Measurements from ENCODE around the gene TNMD. TPM values are rescaled to one million over a fixed set of nuclear protein-coding genes. Genes with fewer than 3 reads are reported as not detected.

The TNMD gene
- total RNA-seq, 2 donors from 2014 or later: not detected

GRCh38 chrX:100593126-100593525 lies 8.4 kb downstream of the TNMD start:
- no peak for DNase-seq (ENCODE audit: low spot score)
- Histone ChIP-seq H3K9me3 (no peaks in the 10 kb centered on the region), H3K4me3 (no peak overlapping the region), H3K36me3 (no peaks in the 10 kb centered on the region), H3K4me1 (ENCODE audit: control insufficient read depth in 1 of 2, low read depth in 2 of 2) (no peaks in the 10 kb centered on the region), H3K27ac (no peak overlapping the region), H3K27me3 (replicated peaks; ENCODE audit: insufficient read depth) (no peaks in the 10 kb centered on the region)
- TF ChIP-seq CTCF (IDR thresholded peaks at IDR 0.05): no peak
- no peak for ATAC-seq (ENCODE audit: insufficient number of reproducible peaks, low FRiP score, low read depth)

GRCh38 chrX:100593581-100593980 lies 8.8 kb downstream of the TNMD start:
- TF ChIP-seq CTCF (IDR thresholded peaks at IDR 0.05): no peak
- H3K4me1 ChIP-seq (ENCODE audit: control insufficient read depth in 1 of 2, low read depth in 2 of 2): no peaks in the 10 kb centered on the region
- DNase-seq (ENCODE audit: low spot score): no peak
- H3K27ac ChIP-seq: no peak overlapping the region
- H3K4me3 ChIP-seq: no peak overlapping the region
- H3K27me3 ChIP-seq (replicated peaks; ENCODE audit: insufficient read depth): no peaks in the 10 kb centered on the region
- no peak for ATAC-seq (ENCODE audit: insufficient number of reproducible peaks, low FRiP score, low read depth)
- H3K36me3 ChIP-seq: no peaks in the 10 kb centered on the region
- H3K9me3 ChIP-seq: no peaks in the 10 kb centered on the region

- Histone ChIP-seq H3K4me3 (no peak overlapping the region), H3K36me3 (no peaks in the 10 kb centered on the region), H3K27me3 (replicated peaks; ENCODE audit: insufficient read depth) (no peaks in the 10 kb centered on the region), H3K4me1 (ENCODE audit: control insufficient read depth in 1 of 2, low read depth in 2 of 2) (no peaks in the 10 kb centered on the region), H3K9me3 (no peaks in the 10 kb centered on the region), H3K27ac (no peak overlapping the region)
- TF ChIP-seq CTCF (IDR thresholded peaks at IDR 0.05): no peak
- DNase-seq (ENCODE audit: low spot score) (no peak), ATAC-seq (ENCODE audit: insufficient number of reproducible peaks, low FRiP score, low read depth) (no peak)
These were observed 11.9 kb downstream of the TNMD start for GRCh38 chrX:100596601-100597000.

GRCh38 chrX:100599456-100599855 lies 14.7 kb downstream of the TNMD start:
- Histone ChIP-seq H3K36me3 (no peaks in the 10 kb centered on the region), H3K27ac (no peak overlapping the region), H3K27me3 (replicated peaks; ENCODE audit: insufficient read depth) (no peaks in the 10 kb centered on the region), H3K9me3 (no peaks in the 10 kb centered on the region), H3K4me1 (ENCODE audit: control insufficient read depth in 1 of 2, low read depth in 2 of 2) (no peaks in the 10 kb centered on the region), H3K4me3 (no peak overlapping the region)
- ATAC-seq (ENCODE audit: insufficient number of reproducible peaks, low FRiP score, low read depth): no peak
- DNase-seq (ENCODE audit: low spot score): no peak
- no peak for TF ChIP-seq CTCF (IDR thresholded peaks at IDR 0.05)

- ATAC-seq (ENCODE audit: insufficient number of reproducible peaks, low FRiP score, low read depth) (no peak), DNase-seq (ENCODE audit: low spot score) (no peak)
- H3K36me3 ChIP-seq: no peaks in the 10 kb centered on the region
- no peaks in the 10 kb centered on the region for H3K4me1 ChIP-seq (ENCODE audit: control insufficient read depth in 1 of 2, low read depth in 2 of 2)
- TF ChIP-seq CTCF (IDR thresholded peaks at IDR 0.05): no peak
- H3K27me3 ChIP-seq (replicated peaks; ENCODE audit: insufficient read depth): no peaks in the 10 kb centered on the region
- no peaks in the 10 kb centered on the region for H3K9me3 ChIP-seq
- no peak overlapping the region for H3K27ac ChIP-seq
- H3K4me3 ChIP-seq: no peak overlapping the region
These were observed 15.6 kb downstream of the TNMD start for GRCh38 chrX:100600340-100600739.
